BE2C (cell line): ENCODE data around the gene CD6.
A peak's percentile ranks its signal among the peaks of the same experiment; 100 is the strongest.

Source experiments
- DNase-seq: peaks from one replicate; pipeline ENCODE4 v3.0.0-alpha.2; 2020
- H3K27me3 ChIP-seq: fragments of 250-450 bp; sonication (Bioruptor Pico); 2 replicates; pipeline ENCODE4 v1.5.1; 2020; ENCODE audit warnings: mild to moderate bottlenecking
- H3K36me3 ChIP-seq: fragments of 250-450 bp; sonication (Bioruptor Pico); 2 replicates; pipeline ENCODE4 v1.5.1; 2020; ENCODE audit warnings: mild to moderate bottlenecking
- H3K4me1 ChIP-seq: fragments of 250-450 bp; sonication (Bioruptor Pico); 2 replicates; pipeline ENCODE4 v1.5.1; 2020
- H3K4me3 ChIP-seq: 2 replicates; pipeline ENCODE4 v1.5.1; 2011; ENCODE audit warnings: low read depth, low read length
- H3K9me3 ChIP-seq: fragments of 250-450 bp; sonication (Bioruptor Pico); 2 replicates; pipeline ENCODE4 v1.5.1; 2020
- CTCF ChIP-seq: IDR thresholded peaks from 2 replicates; pipeline ENCODE4 v1.5.1; 2012; ENCODE audit warnings: mild to moderate bottlenecking, low read depth, low read length

The CD6 gene

GRCh38 chr11:60964801-60965200 is 6.7 kb upstream of the CD6 start:
- Histone ChIP-seq H3K4me1 (no peaks in the 10 kb centered on the region), H3K4me3 (no peak overlapping the region), H3K36me3 (no peaks in the 10 kb centered on the region), H3K27me3 (no peaks in the 10 kb centered on the region), H3K9me3 (no peaks in the 10 kb centered on the region)
- TF ChIP-seq CTCF = no peak
- no peak for DNase-seq

DNA sequence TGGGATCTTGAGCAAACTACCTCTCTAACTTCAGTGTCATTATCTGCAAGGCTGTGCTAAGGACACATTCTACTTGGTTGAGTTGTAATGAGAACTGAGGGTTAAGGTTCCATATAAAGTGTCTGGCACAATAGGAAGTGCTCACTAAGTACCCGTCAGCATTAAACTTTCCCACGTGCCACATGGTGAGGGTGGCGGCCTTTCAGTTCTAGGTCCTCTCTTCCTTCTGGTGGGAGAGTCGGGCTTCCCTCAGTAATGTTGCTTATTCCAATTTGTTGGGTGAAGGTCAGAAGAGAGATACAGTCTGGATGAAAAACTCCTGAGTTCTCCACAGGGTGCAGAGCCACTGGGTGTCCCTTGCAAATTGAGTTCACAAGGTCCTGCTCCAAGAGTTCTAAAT is 4.6 kb upstream of the CD6 start:
- Histone ChIP-seq H3K4me3 (no peak overlapping the region), H3K36me3 (no peaks in the 10 kb centered on the region), H3K4me1 (no peaks in the 10 kb centered on the region), H3K27me3 (no peaks in the 10 kb centered on the region), H3K9me3 (no peaks in the 10 kb centered on the region)
- no peak for TF ChIP-seq CTCF
- DNase-seq = no peak

DNA sequence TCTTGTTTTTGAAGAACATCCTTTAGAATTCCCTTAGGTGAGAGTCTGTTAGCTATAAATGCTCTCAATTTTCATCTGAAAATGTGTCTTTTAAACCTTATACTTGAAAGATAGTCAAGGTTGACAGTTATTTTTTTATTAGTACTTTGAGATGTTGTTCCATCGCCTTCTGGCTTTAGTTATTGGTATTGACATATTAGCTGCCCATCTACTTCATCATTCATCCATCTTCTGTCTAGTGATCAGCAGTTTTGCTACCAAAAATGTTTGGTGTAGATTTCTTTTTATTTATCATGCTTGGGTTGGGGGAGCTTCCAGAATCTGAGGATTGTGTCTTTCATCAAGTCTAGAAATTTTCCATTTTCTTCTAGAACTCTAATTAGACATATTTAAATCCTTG is 3.3 kb upstream of the CD6 start:
- Histone ChIP-seq H3K36me3 (no peaks in the 10 kb centered on the region), H3K4me3 (no peak overlapping the region), H3K9me3 (no peaks in the 10 kb centered on the region), H3K4me1 (no peaks in the 10 kb centered on the region), H3K27me3 (no peaks in the 10 kb centered on the region)
- TF ChIP-seq CTCF = no peak
- DNase-seq = no peak

DNA sequence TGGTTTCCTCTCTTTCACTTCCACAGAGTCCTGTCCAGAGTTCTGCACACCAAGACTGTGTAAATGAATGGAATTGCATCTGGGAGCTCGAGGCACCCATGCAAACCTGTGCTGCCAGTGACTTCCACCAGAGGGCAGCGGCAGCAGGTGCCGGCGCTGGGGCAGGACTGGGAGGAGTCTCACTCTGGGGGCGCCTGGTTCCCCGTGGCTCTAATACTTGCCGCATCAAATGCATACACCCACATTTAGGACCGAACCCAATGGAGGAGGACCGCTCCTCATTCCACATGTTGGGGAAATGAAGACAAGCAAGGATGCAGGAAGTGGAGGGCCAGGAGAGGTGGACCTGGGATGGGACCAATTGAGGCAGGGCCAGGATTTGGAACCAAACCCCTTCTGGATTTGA is 1.1 kb upstream of the CD6 start:
- no peaks in the 10 kb centered on the region for H3K4me1 ChIP-seq
- H3K4me3 ChIP-seq = no peak overlapping the region
- no peaks in the 10 kb centered on the region for H3K36me3 ChIP-seq
- no peaks in the 10 kb centered on the region for H3K9me3 ChIP-seq
- peak; percentile 50 for DNase-seq
- H3K27me3 ChIP-seq = no peaks in the 10 kb centered on the region
- peak; percentile 70 for TF ChIP-seq CTCF

GRCh38 chr11:60970890-60971289 is 590 bp upstream of the CD6 start:
- no peak overlapping the region for H3K4me3 ChIP-seq
- H3K36me3 ChIP-seq = no peaks in the 10 kb centered on the region
- DNase-seq = no peak
- H3K4me1 ChIP-seq = no peaks in the 10 kb centered on the region
- no peaks in the 10 kb centered on the region for H3K27me3 ChIP-seq
- TF ChIP-seq CTCF = no peak
- no peaks in the 10 kb centered on the region for H3K9me3 ChIP-seq

DNA sequence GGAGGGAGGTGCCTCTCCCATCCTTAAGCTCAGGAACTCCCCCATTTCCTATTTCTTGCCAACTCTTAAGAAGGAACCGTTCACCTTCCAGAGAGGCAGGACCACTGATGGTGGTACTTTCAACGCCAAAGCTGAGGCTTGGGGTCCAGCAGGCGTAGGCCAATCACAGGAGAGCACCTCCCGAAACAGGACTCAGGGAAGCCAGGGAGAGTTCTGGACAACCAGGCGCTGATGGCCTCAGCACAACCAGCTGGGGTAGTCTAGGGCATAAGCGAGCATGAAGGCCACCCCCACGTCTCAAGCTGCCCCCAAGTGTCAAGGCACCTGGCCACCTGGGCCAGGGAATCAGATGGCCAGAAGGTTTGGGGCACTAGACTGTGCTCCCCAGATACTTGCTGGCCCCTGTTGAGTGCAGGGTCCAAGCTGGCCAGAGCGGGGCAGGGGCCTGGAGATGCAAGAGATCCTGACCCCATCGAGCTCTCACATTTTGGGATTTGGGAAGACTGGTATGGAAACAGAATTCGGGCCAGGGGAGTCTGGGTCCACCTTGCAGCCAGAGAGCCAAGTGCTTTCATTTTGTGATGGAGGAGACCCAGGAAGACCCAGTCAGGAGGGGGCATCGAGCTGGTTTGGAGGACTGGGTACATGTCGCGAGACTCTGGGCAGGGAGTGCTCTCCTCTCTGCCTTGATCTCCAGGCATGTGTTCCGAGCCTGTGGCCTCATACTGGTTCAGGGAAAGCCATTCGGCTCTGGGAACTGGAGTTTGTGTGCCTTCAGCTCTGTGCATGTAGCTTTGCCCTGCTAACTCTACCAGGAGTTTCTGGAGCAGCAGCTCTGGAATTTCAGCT is 926 bp downstream of the CD6 start:
- no peak for DNase-seq
- Histone ChIP-seq H3K9me3 (no peaks in the 10 kb centered on the region), H3K36me3 (no peaks in the 10 kb centered on the region), H3K4me1 (no peaks in the 10 kb centered on the region), H3K4me3 (no peak overlapping the region), H3K27me3 (no peaks in the 10 kb centered on the region)
- TF ChIP-seq CTCF = no peak
